GM12875 (cell line): ENCODE results near the gene ME3.

ENCODE experiments used
- H3K4me3 ChIP-seq: one replicate; pipeline ENCODE4 v1.5.1; 2011; ENCODE audit warnings: low read depth, low read length, control low read depth
- TF ChIP-seq, protein P1 (sequence below): IDR thresholded peaks from 2 replicates; pipeline ENCODE4 v1.5.1; 2011; ENCODE audit warnings: low read depth, mild to moderate bottlenecking, control low read depth, inconsistent platforms, low read length, moderate library complexity, borderline replicate concordance; ENCODE audit not compliant: insufficient read depth

ME3 gene

DNA sequence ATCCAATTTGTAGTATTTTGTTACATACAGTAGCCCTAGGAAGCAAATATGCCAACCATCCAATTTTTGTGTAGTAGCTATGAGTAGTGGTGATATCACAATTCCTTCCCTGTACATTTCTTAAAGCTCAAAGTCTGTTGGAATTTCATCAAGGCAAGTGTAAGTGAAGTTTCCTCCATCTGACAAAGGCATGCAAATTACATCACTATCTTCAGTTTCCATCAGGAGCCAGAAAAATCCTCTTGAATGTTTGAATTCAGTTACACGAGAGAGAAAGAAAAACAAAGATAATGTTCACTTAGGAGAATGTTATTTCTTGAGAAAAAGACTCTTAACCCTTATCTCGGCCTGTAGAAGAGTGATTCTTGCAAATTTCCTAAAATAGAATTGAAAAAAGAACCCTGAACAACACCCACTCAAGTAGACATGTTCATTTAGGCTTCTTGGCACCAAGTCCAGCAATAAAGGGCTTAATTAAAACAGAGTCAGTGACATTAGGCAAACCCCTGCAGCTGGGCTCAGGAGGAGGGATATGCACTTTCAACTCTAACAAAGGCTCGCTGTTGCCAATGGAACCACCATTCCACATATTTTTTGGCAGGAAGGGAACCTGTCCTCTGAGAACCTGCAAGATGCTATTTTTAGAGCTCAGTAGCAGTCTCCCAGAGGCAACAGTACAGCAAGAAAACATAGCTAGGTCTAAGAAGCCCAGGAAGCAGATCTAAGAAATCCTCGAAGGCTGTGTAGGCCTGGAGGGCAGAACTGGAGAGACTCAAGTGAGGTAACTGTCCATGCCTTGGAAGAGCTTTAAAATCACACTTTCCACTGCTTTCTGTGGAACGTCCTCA, 153.1 kb downstream of the ME3 start:
- H3K4me3 ChIP-seq = no peak overlapping the region
- TF ChIP-seq, protein P1, sequence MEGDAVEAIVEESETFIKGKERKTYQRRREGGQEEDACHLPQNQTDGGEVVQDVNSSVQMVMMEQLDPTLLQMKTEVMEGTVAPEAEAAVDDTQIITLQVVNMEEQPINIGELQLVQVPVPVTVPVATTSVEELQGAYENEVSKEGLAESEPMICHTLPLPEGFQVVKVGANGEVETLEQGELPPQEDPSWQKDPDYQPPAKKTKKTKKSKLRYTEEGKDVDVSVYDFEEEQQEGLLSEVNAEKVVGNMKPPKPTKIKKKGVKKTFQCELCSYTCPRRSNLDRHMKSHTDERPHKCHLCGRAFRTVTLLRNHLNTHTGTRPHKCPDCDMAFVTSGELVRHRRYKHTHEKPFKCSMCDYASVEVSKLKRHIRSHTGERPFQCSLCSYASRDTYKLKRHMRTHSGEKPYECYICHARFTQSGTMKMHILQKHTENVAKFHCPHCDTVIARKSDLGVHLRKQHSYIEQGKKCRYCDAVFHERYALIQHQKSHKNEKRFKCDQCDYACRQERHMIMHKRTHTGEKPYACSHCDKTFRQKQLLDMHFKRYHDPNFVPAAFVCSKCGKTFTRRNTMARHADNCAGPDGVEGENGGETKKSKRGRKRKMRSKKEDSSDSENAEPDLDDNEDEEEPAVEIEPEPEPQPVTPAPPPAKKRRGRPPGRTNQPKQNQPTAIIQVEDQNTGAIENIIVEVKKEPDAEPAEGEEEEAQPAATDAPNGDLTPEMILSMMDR = no peak

DNA sequence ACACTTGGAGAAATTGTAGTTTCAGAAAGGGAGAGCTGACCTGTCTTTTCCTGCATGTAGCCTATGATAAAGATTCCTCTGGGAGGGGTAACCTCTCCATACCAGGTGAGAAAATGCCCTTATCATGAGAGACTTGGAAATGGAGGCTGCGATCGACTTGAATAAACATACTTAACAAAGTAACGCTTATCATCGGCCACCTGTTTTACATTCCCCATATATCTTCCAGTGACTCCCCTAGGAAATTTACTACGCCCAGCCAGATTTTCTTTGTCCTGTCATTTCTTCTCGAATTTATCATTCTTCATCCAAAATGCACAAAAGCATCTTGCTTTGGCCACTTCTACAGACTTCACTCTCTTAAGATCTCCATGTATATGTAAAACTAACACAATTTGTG, 154.2 kb downstream of the ME3 start:
- TF ChIP-seq, protein P1 = no peak

DNA sequence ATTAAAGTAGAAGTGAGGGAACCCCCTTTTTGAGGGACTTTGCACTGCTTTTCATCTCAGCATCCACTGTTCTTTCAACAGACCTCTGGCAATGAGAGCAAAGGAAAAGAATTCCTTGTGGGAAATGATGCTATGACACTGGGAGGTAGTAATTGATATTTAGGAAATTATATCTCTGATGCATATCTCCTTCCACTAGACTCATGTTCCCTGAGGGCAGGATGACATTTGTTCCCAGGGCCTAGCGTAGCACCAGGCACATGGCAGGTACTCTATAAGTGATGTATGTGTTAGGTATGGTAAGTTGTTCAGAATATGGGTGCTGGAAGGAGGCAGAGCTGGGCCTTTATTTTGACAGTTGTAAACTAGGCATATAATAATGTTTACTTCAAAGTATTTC, 154.9 kb downstream of the ME3 start:
- TF ChIP-seq, protein P1 = no peak
- H3K4me3 ChIP-seq = no peak overlapping the region

More for the DNA sequence above, 154.2 kb downstream of the ME3 start:
- no peak overlapping the region for H3K4me3 ChIP-seq

DNA sequence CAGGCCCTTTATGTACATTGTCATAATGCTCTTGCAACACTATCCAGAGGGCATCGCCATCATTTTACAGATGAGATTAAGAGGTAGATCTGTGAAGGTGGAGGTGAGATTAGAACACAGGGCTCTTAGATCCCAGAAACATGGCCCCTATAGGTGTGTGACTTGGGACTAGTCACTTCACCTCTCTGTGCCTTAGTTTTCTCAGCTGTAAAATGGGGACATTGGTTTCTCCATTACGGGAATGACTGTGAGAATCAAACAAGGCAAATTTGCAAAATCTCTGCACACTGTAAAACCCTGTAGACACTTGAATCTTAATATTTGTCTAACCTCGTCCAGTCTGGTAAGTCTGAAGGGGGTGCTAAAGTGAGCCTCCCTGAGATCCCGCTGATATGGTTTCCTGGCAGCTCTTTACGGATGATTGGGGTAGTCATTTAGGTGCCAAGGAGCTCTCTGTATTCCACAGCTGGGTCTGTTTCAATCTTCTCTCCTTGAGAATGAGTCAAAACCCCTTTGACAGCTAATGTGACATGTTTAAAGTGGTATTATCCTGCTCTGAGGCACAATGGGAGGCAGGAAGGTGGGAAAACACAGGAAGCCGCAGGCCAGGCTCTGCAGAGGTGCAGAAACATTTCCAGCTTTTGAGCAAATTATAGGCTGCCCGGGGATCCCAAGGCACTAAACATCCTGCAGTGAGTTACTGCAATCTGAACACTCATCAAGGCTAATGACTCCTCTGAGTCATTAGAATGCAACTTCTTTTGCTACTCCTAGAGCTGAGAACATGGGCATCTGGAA, 156.9 kb downstream of the ME3 start:
- H3K4me3 ChIP-seq = no peak overlapping the region
- TF ChIP-seq, protein P1 = no peak

DNA sequence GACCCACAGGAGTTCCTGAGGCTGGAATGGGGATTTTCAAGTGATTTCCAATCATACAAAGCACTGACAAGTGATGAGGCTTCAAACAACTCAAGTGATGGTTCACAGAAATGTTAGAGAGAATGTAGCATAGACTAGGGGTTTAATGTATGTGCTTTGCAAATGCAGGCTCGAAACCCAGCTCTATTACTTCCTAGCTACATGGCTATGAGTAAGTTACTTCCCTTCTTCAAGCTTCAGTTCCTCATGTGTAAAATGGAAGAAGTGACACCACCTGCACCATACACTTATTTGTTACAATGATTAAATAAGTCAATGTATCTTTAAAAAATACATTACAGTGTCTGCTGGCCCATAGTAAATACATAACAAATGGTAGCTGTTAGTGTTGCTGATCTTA, 158.0 kb downstream of the ME3 start:
- TF ChIP-seq, protein P1 = no peak
- no peak overlapping the region for H3K4me3 ChIP-seq

DNA sequence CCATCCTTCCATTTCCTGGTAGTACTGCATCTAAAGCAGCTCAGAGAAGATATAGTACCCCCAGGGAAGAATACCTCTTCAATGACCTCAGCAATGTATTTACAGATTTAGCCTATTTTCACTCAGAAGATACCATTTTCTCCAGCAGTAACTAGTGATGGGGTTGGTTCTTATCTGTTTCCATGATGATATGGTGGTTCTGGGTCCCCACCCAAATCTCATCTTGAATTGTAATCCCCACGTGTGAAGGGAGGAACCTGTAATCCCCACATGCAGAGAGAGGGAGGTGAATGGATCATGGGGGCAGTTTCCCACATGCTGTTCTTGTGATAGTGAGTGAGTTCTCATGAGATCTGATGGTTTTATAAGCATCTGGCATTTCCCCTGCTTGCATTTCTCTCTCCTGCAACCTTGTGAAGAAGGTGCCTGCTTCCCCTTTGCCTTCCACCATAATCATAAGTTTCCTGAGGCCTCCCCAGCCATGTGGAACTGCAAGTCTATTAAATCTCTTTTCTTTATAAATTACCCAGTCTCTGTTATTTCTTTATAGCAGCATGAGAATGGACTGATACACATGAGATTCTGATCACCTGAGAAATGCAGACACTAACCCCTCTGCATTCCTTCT, 158.6 kb downstream of the ME3 start:
- TF ChIP-seq, protein P1 = no peak
- H3K4me3 ChIP-seq = no peak overlapping the region
